ENCODE data around the gene ASS1. TPM values are rescaled to one million over a fixed set of nuclear protein-coding genes. Genes with fewer than 3 reads are reported as not detected.

The ASS1 gene
- total and polyA plus RNA-seq, 12 donors = 27.4 to 147 (median 53.3) TPM

- intact Hi-C loops (cut with DNase I) = no loop called here
- no peak for DNase-seq
- Histone ChIP-seq H3K4me1 (peaks cover 0 to 21% (median 6%) of the 10 kb centered on the region in 9 donors), H3K9me3 (no peaks in the 10 kb centered on the region), H3K36me3 (no peaks in the 10 kb centered on the region), H3K27me3 (peaks cover 0 to 38% (median 31%) of the 10 kb centered on the region in 7 donors), H3K4me3 (no peak overlapping the region), H3K27ac (no peak overlapping the region)
- TF ChIP-seq, protein P1, sequence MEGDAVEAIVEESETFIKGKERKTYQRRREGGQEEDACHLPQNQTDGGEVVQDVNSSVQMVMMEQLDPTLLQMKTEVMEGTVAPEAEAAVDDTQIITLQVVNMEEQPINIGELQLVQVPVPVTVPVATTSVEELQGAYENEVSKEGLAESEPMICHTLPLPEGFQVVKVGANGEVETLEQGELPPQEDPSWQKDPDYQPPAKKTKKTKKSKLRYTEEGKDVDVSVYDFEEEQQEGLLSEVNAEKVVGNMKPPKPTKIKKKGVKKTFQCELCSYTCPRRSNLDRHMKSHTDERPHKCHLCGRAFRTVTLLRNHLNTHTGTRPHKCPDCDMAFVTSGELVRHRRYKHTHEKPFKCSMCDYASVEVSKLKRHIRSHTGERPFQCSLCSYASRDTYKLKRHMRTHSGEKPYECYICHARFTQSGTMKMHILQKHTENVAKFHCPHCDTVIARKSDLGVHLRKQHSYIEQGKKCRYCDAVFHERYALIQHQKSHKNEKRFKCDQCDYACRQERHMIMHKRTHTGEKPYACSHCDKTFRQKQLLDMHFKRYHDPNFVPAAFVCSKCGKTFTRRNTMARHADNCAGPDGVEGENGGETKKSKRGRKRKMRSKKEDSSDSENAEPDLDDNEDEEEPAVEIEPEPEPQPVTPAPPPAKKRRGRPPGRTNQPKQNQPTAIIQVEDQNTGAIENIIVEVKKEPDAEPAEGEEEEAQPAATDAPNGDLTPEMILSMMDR (IDR thresholded peaks at IDR 0.05) = no peak
- no peak for ATAC-seq
- 77 to 80% methylated on average over 10 of the region's 10 CpGs for WGBS, 2 donors
These were observed 87.8 kb downstream of the ASS1 start for GRCh38 chr9:130532426-130533080.

- H3K27ac ChIP-seq = peak overlapping the region in 3 of 10 donors; percentile 10 to 15 (median 13)
- H3K27me3 ChIP-seq = peaks cover 0 to 70% (median 60%) of the 10 kb centered on the region in 7 donors
- H3K4me1 ChIP-seq = peaks cover 0 to 19% (median 7%) of the 10 kb centered on the region in 9 donors
- H3K9me3 ChIP-seq = no peaks in the 10 kb centered on the region
- TF ChIP-seq, protein P1 (IDR thresholded peaks at IDR 0.05) = no peak
- intact Hi-C loops (cut with DNase I) = loop anchor here in 1 of 10 donors (5.0 kb wide), 1 partner anchor 41 kb away; the partner anchor contains the start of gene FUBP3
- 7 to 8% methylated on average over 28 of the region's 28 CpGs for WGBS, 2 donors
- H3K4me3 ChIP-seq = peak overlapping the region in 8 of 10 donors; percentile 11 to 38 (median 35)
- peak in 1 of 2 donors; percentile 29 for DNase-seq
- ATAC-seq = peak in 7 of 8 donors; percentile 41 to 85 (median 68)
- H3K36me3 ChIP-seq = no peaks in the 10 kb centered on the region
These were observed 91.2 kb downstream of the ASS1 start for GRCh38 chr9:130535818-130536521.

DNA sequence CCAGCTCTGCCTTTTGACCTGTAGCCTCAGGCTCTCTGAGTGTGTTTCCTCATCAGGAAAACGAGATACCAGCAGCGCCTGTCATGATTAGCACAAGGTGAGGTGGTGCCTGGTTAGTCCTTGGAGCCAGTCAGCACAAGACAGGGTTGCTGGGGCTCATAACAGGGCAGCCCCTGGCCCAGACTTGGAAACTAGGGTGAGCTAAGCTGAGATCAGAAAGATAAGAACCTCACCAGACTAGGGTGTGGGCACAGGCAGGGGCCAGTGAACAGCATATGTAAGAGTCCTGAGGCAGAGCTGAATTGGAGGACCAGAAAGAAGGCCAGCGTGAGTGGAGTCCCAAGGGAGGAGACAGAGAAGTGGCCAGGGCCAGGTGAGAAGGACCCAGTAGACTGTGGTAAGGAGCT lies 91.9 kb downstream of the ASS1 start:
- H3K27me3 ChIP-seq = peaks cover 0 to 77% (median 66%) of the 10 kb centered on the region in 7 donors
- peaks cover 0 to 18% (median 7%) of the 10 kb centered on the region in 9 donors for H3K4me1 ChIP-seq
- no peaks in the 10 kb centered on the region for H3K9me3 ChIP-seq
- intact Hi-C loops (cut with DNase I) = loop anchor here in 1 of 10 donors (5.0 kb wide), 1 partner anchor 41 kb away; the partner anchor contains the start of gene FUBP3
- TF ChIP-seq, protein P1 (IDR thresholded peaks at IDR 0.05) = no peak
- H3K36me3 ChIP-seq = no peaks in the 10 kb centered on the region
- H3K4me3 ChIP-seq = no peak overlapping the region
- DNase-seq (no peak), ATAC-seq (no peak)
- no peak overlapping the region for H3K27ac ChIP-seq
- WGBS, 2 donors = 41 to 43% methylated on average over 3 of the region's 3 CpGs

DNA sequence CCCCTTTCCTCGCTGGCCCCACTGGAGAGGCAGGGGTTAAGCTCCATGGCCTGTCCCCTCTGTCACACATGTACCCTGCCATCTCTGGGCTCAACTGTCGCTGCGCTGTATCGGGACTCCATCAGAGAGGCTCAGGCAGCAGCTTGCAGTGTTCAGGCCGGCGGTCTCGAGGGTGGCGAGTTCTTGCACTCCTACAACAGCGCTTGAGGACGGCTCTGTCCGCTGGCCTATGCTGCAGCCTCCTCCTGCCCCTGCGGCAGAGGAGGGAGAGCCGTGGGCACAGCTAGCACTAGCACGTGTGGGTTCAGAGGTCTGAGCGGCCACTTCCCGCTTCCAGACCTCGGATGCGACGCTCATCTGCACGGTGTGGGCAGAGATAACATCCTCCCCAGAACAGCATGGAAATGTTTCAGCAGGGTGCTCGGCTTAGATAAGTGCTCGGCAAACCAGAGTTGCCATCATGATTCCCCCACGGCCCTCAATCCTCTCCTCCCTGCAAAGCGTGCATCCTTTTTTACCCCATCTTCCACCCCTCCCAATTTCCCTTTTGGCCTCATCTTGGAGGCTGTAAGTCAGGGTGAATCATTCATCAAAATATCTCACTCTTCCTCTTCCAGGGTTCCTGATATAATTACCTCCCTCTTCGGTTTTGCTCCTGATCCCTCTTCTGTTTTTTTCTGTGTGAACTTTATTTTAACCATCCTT lies 92.7 kb downstream of the ASS1 start:
- intact Hi-C loops (cut with DNase I) = loop anchor here in 1 of 10 donors (5.0 kb wide), 1 partner anchor 40 kb away; the partner anchor contains the start of gene FUBP3
- TF ChIP-seq, protein P1 (IDR thresholded peaks at IDR 0.05) = no peak
- Histone ChIP-seq H3K27ac (no peak overlapping the region), H3K4me1 (peaks cover 0 to 18% (median 7%) of the 10 kb centered on the region in 9 donors), H3K27me3 (peaks cover 0 to 85% (median 72%) of the 10 kb centered on the region in 7 donors), H3K4me3 (no peak overlapping the region), H3K9me3 (no peaks in the 10 kb centered on the region), H3K36me3 (no peaks in the 10 kb centered on the region)
- DNase-seq (no peak), ATAC-seq (peak in 3 of 8 donors; percentile 7 to 15 (median 13))
- 20 to 23% methylated on average over 25 of the region's 25 CpGs for WGBS, 2 donors
